Mesenchymal stem cell (in vitro differentiated cells and primary cell): Measurements from ENCODE around the gene PPP1R7.

ENCODE experiments used
- DNase-seq: peaks from one replicate; pipeline ENCODE4 v3.0.0-alpha.2; 2013
- H2AFZ ChIP-seq: one replicate; pipeline ENCODE4 v1.6.1; 2013; ENCODE audit warnings: low read depth, mild to moderate bottlenecking, control low read depth, inconsistent platforms, low read length, moderate library complexity
- H2AK5ac ChIP-seq: 2 replicates; pipeline ENCODE4 v1.6.1; 2013; ENCODE audit warnings: low read length, moderate library complexity, mild to moderate bottlenecking, inconsistent platforms; ENCODE audit not compliant: severe bottlenecking
- H2BK120ac ChIP-seq: one replicate; pipeline ENCODE4 v1.6.1; 2013; ENCODE audit warnings: low read depth, mild to moderate bottlenecking, inconsistent platforms, low read length, moderate library complexity
- H2BK12ac ChIP-seq, 2 experiments: one replicate each; pipeline ENCODE4 v1.6.1; 2013; ENCODE audit warnings: inconsistent platforms in 2 of 2, low read length in 2 of 2, mild to moderate bottlenecking in 2 of 2, moderate library complexity in 2 of 2, control low read depth in 1 of 2
- H2BK15ac ChIP-seq: one replicate; pipeline ENCODE4 v1.6.1; 2013; ENCODE audit warnings: mild to moderate bottlenecking, low read depth, inconsistent platforms; ENCODE audit not compliant: poor library complexity, severe bottlenecking
- H2BK5ac ChIP-seq: 2 replicates; pipeline ENCODE4 v1.6.1; 2013; ENCODE audit warnings: low read depth, mild to moderate bottlenecking, low read length, control low read depth, inconsistent platforms; ENCODE audit not compliant: poor library complexity, severe bottlenecking
- H3K14ac ChIP-seq, 2 experiments: one replicate each; pipeline ENCODE4 v1.6.1; 2013; ENCODE audit warnings: inconsistent platforms in 2 of 2, low read length in 2 of 2, control low read depth in 1 of 2, mild to moderate bottlenecking in 1 of 2, moderate library complexity in 1 of 2
- H3K18ac ChIP-seq, 2 experiments: one replicate each; pipeline ENCODE4 v1.6.1; 2013; ENCODE audit warnings: inconsistent platforms in 2 of 2, low read length in 2 of 2, control low read depth in 1 of 2, low read depth in 1 of 2, mild to moderate bottlenecking in 1 of 2
- H3K23ac ChIP-seq, 2 experiments: one replicate each; pipeline ENCODE4 v1.6.1; 2013; ENCODE audit warnings: inconsistent platforms in 2 of 2, low read length in 2 of 2, mild to moderate bottlenecking in 2 of 2, moderate library complexity in 2 of 2, control low read depth in 1 of 2
- H3K27ac ChIP-seq: 2 replicates; pipeline ENCODE4 v1.5.1; 2013; ENCODE audit warnings: mild to moderate bottlenecking, moderate library complexity, low read length, control low read depth, inconsistent platforms; ENCODE audit not compliant: poor library complexity, severe bottlenecking
- H3K27me3 ChIP-seq, 2 experiments: 2 replicates each; pipeline versions ENCODE4 v1.6.1 to v1.7.0; 2013; ENCODE audit warnings: low read length in 2 of 2, mild to moderate bottlenecking in 2 of 2, moderate library complexity in 2 of 2, control low read depth in 1 of 2, inconsistent platforms in 1 of 2; ENCODE audit not compliant: control insufficient read depth in 1 of 2, insufficient read depth in 1 of 2
- H3K36me3 ChIP-seq, 2 experiments: 2 replicates each; pipeline versions ENCODE4 v1.6.1 to v1.7.0; 2013; ENCODE audit warnings: low read length in 2 of 2, control low read depth in 1 of 2, inconsistent platforms in 1 of 2, low read depth in 1 of 2, mild to moderate bottlenecking in 1 of 2; ENCODE audit not compliant: insufficient read depth in 2 of 2, control insufficient read depth in 1 of 2
- H3K4ac ChIP-seq, 2 experiments: one replicate each; pipeline ENCODE4 v1.6.1; 2013; ENCODE audit warnings: inconsistent platforms in 2 of 2, low read length in 2 of 2, mild to moderate bottlenecking in 2 of 2, moderate library complexity in 2 of 2, control low read depth in 1 of 2, low read depth in 1 of 2
- H3K4me1 ChIP-seq: 2 replicates; pipeline ENCODE4 v1.6.1; 2013; ENCODE audit warnings: low read depth, low read length, control low read depth; ENCODE audit not compliant: control insufficient read depth, insufficient read depth
- H3K4me2 ChIP-seq: 2 replicates; pipeline ENCODE4 v1.6.1; 2013; ENCODE audit warnings: low read length, mild to moderate bottlenecking, inconsistent platforms; ENCODE audit not compliant: poor library complexity, severe bottlenecking
- H3K4me3 ChIP-seq, 2 experiments: 2 replicates each; pipeline versions ENCODE4 v1.5.1 to v1.7.0; 2013; ENCODE audit warnings: low read length in 2 of 2, mild to moderate bottlenecking in 2 of 2, control low read depth in 1 of 2, low read depth in 1 of 2; ENCODE audit not compliant: insufficient read depth in 1 of 2
- H3K79me1 ChIP-seq: replicated peaks from 2 replicates; pipeline ENCODE4 v1.6.1; 2013; ENCODE audit warnings: mild to moderate bottlenecking, control low read depth, low read length, inconsistent platforms; ENCODE audit not compliant: poor library complexity, severe bottlenecking
- H3K9ac ChIP-seq: 2 replicates; pipeline ENCODE4 v1.7.0; 2013; ENCODE audit warnings: mild to moderate bottlenecking, low read length, moderate library complexity
- H3K9me3 ChIP-seq: 2 replicates; pipeline ENCODE4 v1.7.0; 2013; ENCODE audit warnings: mild to moderate bottlenecking, low read length; ENCODE audit not compliant: control insufficient read depth
- H4K8ac ChIP-seq: one replicate; pipeline ENCODE4 v1.6.1; 2013; ENCODE audit warnings: inconsistent platforms, mild to moderate bottlenecking, low read length, moderate library complexity
- H4K91ac ChIP-seq: one replicate; pipeline ENCODE4 v1.6.1; 2013; ENCODE audit warnings: mild to moderate bottlenecking, low read length, inconsistent platforms
- WGBS: methylation state at CpG from one replicate; pipeline ENCODE4 v1.1.7; 2013; ENCODE audit warnings: mixed read lengths; 5-methylcytosine and 5-hydroxymethylcytosine counted together

Gene PPP1R7

DNA sequence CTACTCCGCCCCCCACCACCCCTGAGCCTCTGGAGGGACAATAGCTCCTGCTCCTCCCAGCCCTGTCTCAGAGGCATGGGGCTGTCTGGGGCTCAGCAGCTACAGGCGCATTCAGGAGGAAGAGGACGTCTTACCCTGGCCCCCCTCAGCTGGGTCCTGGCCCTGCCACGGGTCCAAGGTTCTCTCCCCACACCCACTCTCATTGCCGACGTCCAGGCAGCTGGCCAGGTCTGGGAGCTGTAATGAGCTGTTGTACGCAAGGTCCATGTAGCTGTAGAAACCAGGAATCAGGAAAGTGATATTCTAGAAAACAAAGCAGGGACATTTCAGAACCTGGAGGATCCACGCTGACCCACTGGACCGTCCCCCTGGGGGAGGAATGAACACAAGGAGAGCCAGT, 14.5 kb upstream of the PPP1R7 start:
- 91% methylated on average over 8 of the region's 9 CpGs for WGBS
- Histone ChIP-seq H2BK15ac (no peak overlapping the region), H3K18ac (no peak overlapping the region), H4K8ac (no peak overlapping the region), H3K79me1 (no peaks in the 10 kb centered on the region), H3K4me2 (no peak overlapping the region), H3K14ac (no peak overlapping the region), H2AK5ac (no peak overlapping the region), H3K27ac (no peak overlapping the region), H3K23ac (no peak overlapping the region), H2BK5ac (no peak overlapping the region), H3K4me1 (no peaks in the 10 kb centered on the region), H3K9ac (no peak overlapping the region), H3K4ac (no peak overlapping the region), H3K36me3 (peaks cover 24 to 28% of the 10 kb centered on the region in 2 experiments), H2AFZ (no peak overlapping the region), H4K91ac (no peak overlapping the region), H3K4me3 (no peak overlapping the region), H3K9me3 (no peaks in the 10 kb centered on the region), H2BK12ac (no peak overlapping the region), H3K27me3 (no peaks in the 10 kb centered on the region), H2BK120ac (no peak overlapping the region)
- DNase-seq, result no peak

GRCh38 chr2:241136191-241136590, 14.1 kb upstream of the PPP1R7 start:
- no peak for DNase-seq
- 94% methylated on average over 8 of the region's 8 CpGs for WGBS
- H4K91ac ChIP-seq, result no peak overlapping the region

GRCh38 chr2:241136661-241137260, 13.5 kb upstream of the PPP1R7 start:
- no peak overlapping the region for H3K4me2 ChIP-seq
- no peak overlapping the region for H3K4me3 ChIP-seq
- no peak overlapping the region for H2BK12ac ChIP-seq
- H2AK5ac ChIP-seq, result no peak overlapping the region
- H4K8ac ChIP-seq, result no peak overlapping the region
- WGBS, result 97% methylated on average over 25 of the region's 25 CpGs
- no peak overlapping the region for H2BK15ac ChIP-seq
- H2BK120ac ChIP-seq, result no peak overlapping the region
- no peak overlapping the region for H3K27ac ChIP-seq
- no peak overlapping the region for H4K91ac ChIP-seq
- H3K27me3 ChIP-seq, result no peaks in the 10 kb centered on the region
- H3K36me3 ChIP-seq, result peaks cover 24 to 28% of the 10 kb centered on the region in 2 experiments
- H3K9me3 ChIP-seq, result no peaks in the 10 kb centered on the region
- H3K4me1 ChIP-seq, result no peaks in the 10 kb centered on the region
- H3K4ac ChIP-seq, result no peak overlapping the region
- no peak overlapping the region for H3K14ac ChIP-seq
- H3K79me1 ChIP-seq, result peaks cover 2% of the 10 kb centered on the region
- H3K18ac ChIP-seq, result no peak overlapping the region
- H2AFZ ChIP-seq, result no peak overlapping the region
- no peak overlapping the region for H3K23ac ChIP-seq
- no peak overlapping the region for H2BK5ac ChIP-seq
- DNase-seq, result no peak
- no peak overlapping the region for H3K9ac ChIP-seq

More at GRCh38 chr2:241136191-241136590, 14.1 kb upstream of the PPP1R7 start:
- Histone ChIP-seq H3K14ac (no peak overlapping the region), H3K36me3 (peaks cover 24 to 28% of the 10 kb centered on the region in 2 experiments), H3K9me3 (no peaks in the 10 kb centered on the region), H3K27ac (no peak overlapping the region), H2AFZ (no peak overlapping the region), H2BK5ac (no peak overlapping the region), H3K4me2 (no peak overlapping the region), H3K27me3 (no peaks in the 10 kb centered on the region), H3K23ac (no peak overlapping the region), H2BK120ac (no peak overlapping the region), H2BK15ac (no peak overlapping the region), H2BK12ac (no peak overlapping the region), H3K9ac (no peak overlapping the region), H3K4ac (no peak overlapping the region), H4K8ac (no peak overlapping the region), H3K18ac (no peak overlapping the region), H3K4me3 (no peak overlapping the region), H3K79me1 (no peaks in the 10 kb centered on the region), H3K4me1 (no peaks in the 10 kb centered on the region), H2AK5ac (no peak overlapping the region)

GRCh38 chr2:241137276-241138190, 12.7 kb upstream of the PPP1R7 start:
- DNase-seq, result no peak
- no peak overlapping the region for H3K23ac ChIP-seq
- no peak overlapping the region for H2AK5ac ChIP-seq
- H2BK12ac ChIP-seq, result no peak overlapping the region
- H3K4me3 ChIP-seq, result no peak overlapping the region
- no peak overlapping the region for H3K4me2 ChIP-seq
- no peak overlapping the region for H3K18ac ChIP-seq
- no peak overlapping the region for H3K27ac ChIP-seq
- H2BK120ac ChIP-seq, result no peak overlapping the region
- no peak overlapping the region for H3K9ac ChIP-seq
- H3K4me1 ChIP-seq, result no peaks in the 10 kb centered on the region
- H3K14ac ChIP-seq, result no peak overlapping the region
- H4K91ac ChIP-seq, result no peak overlapping the region
- H3K9me3 ChIP-seq, result no peaks in the 10 kb centered on the region
- peaks cover 24 to 33% of the 10 kb centered on the region in 2 experiments for H3K36me3 ChIP-seq
- H4K8ac ChIP-seq, result no peak overlapping the region
- H2BK15ac ChIP-seq, result no peak overlapping the region
- no peak overlapping the region for H3K4ac ChIP-seq
- H3K79me1 ChIP-seq, result peaks cover 2% of the 10 kb centered on the region
- no peak overlapping the region for H2AFZ ChIP-seq
- no peak overlapping the region for H2BK5ac ChIP-seq
- WGBS, result 93% methylated on average over 24 of the region's 24 CpGs
- H3K27me3 ChIP-seq, result no peaks in the 10 kb centered on the region
